Ectodermal cell (in vitro differentiated cells): ENCODE data around the gene CENPH. TPM values are rescaled to one million over a fixed set of nuclear protein-coding genes. Genes with fewer than 3 reads are reported as not detected.
"Not testable (repeated sequence)": the region's sequence is repeated elsewhere in the genome, so short reads cannot be mapped to it uniquely, and the experiment has no call there.

Experiments
- H3K27ac ChIP-seq: 2 replicates; pipeline ENCODE4 v1.7.0; 2013; ENCODE audit warnings: mild to moderate bottlenecking, low read depth, low read length; ENCODE audit not compliant: insufficient read depth, poor library complexity, severe bottlenecking
- H3K27me3 ChIP-seq: 2 replicates; pipeline ENCODE4 v1.7.0; 2013; ENCODE audit warnings: mild to moderate bottlenecking, low read length; ENCODE audit not compliant: insufficient read depth, control insufficient read depth, poor library complexity, severe bottlenecking
- H3K36me3 ChIP-seq: one replicate; pipeline ENCODE4 v1.7.0; 2013; ENCODE audit warnings: low read length; ENCODE audit not compliant: control insufficient read depth, insufficient read depth
- H3K4me1 ChIP-seq: one replicate; pipeline ENCODE4 v1.7.0; 2013; ENCODE audit warnings: low read length; ENCODE audit not compliant: control insufficient read depth, insufficient read depth
- H3K4me3 ChIP-seq: 2 replicates; pipeline ENCODE4 v1.7.0; 2013; ENCODE audit warnings: low read depth, low read length, control low read depth; ENCODE audit not compliant: insufficient read depth
- H3K9me3 ChIP-seq: 2 replicates; pipeline ENCODE4 v1.7.0; 2013; ENCODE audit warnings: mild to moderate bottlenecking, low read length, moderate library complexity; ENCODE audit not compliant: control insufficient read depth
- WGBS, 2 experiments: methylation state at CpG; one replicate each; pipeline ENCODE4 v1.1.7; 2013; ENCODE audit warnings: missing lambda C conversion rate in 2 of 2; 5-methylcytosine and 5-hydroxymethylcytosine counted together
- polyA plus RNA-seq, 4 experiments: library from polyadenylated mRNA; stranded (reverse); fragments of 50-300 nt; gene quantifications; one replicate each; pipeline ENCODE4 v1.2.3, GENCODE V29; 2013

The CENPH gene, protein sequence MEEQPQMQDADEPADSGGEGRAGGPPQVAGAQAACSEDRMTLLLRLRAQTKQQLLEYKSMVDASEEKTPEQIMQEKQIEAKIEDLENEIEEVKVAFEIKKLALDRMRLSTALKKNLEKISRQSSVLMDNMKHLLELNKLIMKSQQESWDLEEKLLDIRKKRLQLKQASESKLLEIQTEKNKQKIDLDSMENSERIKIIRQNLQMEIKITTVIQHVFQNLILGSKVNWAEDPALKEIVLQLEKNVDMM
- 113 TPM for polyA plus RNA-seq (2013, experiment 1 of 4)
- polyA plus RNA-seq (2013, experiment 2 of 4): 102 TPM
- 117 TPM for polyA plus RNA-seq (2013, experiment 3 of 4)
- 129 TPM for polyA plus RNA-seq (2013, experiment 4 of 4)

GRCh38 chr5:69189162-69190086, at the start of gene CENPH:
CENPH (plus strand) TSS chr5:69189583; CDS start chr5:69189635, 52 bp downstream.
- H3K4me1 ChIP-seq: no peaks in the 10 kb centered on the region
- 0 to 1% methylated on average over 55 of the region's 55 CpGs for WGBS, 2 experiments

DNA sequence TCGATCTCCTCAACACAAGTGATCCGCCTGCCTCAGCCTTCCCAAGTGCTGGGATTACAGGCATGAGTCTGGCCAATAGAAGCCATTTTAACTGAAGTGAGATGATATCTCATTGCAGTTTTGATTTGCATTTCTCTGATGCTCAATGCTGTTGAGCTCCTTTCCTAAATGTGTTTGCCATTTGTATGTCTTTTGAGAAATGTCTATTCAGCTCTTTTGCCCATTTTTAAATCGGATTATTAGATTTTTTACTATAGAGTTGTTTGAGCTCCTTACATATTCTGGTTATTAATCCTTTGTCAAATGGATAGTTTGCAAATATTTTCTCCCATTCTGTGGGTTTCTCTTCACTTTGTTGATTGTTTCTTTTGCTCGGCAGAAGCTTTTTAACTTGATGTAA, 49.1 kb upstream of the CENPH start:
- H3K9me3 ChIP-seq, H3K4me1 ChIP-seq, H3K36me3 ChIP-seq, H3K27me3 ChIP-seq, H3K4me3 ChIP-seq, H3K27ac ChIP-seq: not testable (repeated sequence)
- 75 to 97% methylated on average over 3 to 4 of the region's 4 CpGs for WGBS, 2 experiments

More at GRCh38 chr5:69189162-69190086, at the start of gene CENPH:
- Histone ChIP-seq H3K9me3 (no peaks in the 10 kb centered on the region), H3K27ac (peak within 1 kb of the TSS; percentile 95), H3K4me3 (peak within 1 kb of the TSS; percentile 94), H3K27me3 (no peaks in the 10 kb centered on the region), H3K36me3 (peaks cover 7% of the 10 kb centered on the region)

DNA sequence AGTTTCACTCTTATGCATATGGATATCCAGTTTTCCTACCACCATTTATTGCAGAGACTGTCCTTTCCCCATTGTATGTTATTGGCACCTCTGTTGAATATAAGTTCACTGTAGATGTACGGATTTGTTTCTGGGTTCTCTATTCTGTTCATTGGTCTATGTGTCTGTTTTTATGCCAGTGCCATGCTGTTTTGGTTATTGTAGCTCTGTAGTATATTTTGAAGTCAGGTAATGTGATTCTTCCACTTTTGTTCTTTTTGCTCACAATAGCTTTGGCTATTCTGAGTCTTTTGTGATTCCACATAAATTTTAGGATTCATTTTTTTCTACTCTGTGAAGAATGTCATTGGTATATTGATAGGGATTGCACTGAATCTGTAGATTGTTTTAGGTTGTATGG, 48.6 kb upstream of the CENPH start:
- Histone ChIP-seq H3K27ac (no peak overlapping the region), H3K9me3 (no peaks in the 10 kb centered on the region), H3K4me1 (no peaks in the 10 kb centered on the region), H3K4me3 (no peak overlapping the region), H3K27me3 (no peaks in the 10 kb centered on the region), H3K36me3 (no peaks in the 10 kb centered on the region)
- 73 to 95% methylated on average over 1 of the region's 1 CpG for WGBS, 2 experiments

GRCh38 chr5:69148576-69148975, 40.8 kb upstream of the CENPH start:
- H3K27me3 ChIP-seq, H3K36me3 ChIP-seq, H3K4me3 ChIP-seq, H3K4me1 ChIP-seq, H3K9me3 ChIP-seq, H3K27ac ChIP-seq: not testable (repeated sequence)
- WGBS, 2 experiments: 93 to 95% methylated on average over 7 of the region's 7 CpGs

DNA sequence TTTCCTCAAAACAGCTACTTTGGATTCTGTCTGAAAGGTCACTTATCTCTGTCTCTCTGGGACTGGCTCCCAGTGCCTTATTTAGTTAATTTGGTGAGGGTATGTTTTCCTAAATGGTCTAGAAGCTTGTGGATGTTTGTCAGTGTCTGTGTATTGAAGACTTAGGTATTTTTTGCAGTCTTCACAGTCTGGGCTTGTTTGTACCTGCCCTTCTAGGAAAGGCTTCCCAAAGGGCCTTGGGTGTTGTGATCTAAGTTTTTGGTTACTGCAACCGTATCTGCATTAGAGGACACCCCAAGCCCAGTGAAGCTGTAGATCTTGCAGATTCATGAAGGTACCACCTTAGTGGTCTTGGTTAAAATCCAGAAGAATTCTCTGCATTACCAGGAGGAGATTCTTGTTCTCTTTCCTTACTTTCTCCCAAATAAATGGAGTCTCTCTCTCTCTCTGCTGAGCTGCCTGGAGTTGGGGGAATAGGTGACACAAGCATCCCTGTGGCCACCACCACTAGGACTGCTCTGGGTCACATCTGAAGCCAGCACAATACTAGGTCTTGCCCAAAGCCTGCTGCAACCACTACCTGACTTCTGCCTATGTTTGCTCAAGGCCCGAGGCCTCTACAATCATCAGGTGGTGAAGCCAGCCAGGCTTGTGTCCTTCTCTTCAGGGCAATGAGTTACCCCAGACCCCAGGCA, 40.3 kb upstream of the CENPH start:
- H3K4me1 ChIP-seq: no peaks in the 10 kb centered on the region

GRCh38 chr5:69149676-69150010, 39.7 kb upstream of the CENPH start:
- H3K27ac ChIP-seq: no peak overlapping the region
- no peaks in the 10 kb centered on the region for H3K27me3 ChIP-seq
- no peaks in the 10 kb centered on the region for H3K36me3 ChIP-seq
- H3K4me1 ChIP-seq: no peaks in the 10 kb centered on the region
- 91 to 94% methylated on average over 5 of the region's 5 CpGs for WGBS, 2 experiments
- no peak overlapping the region for H3K4me3 ChIP-seq
- H3K9me3 ChIP-seq: no peaks in the 10 kb centered on the region

More for the DNA sequence above, 40.3 kb upstream of the CENPH start:
- no peaks in the 10 kb centered on the region for H3K27me3 ChIP-seq
- H3K4me3 ChIP-seq: no peak overlapping the region
- no peaks in the 10 kb centered on the region for H3K9me3 ChIP-seq
- no peak overlapping the region for H3K27ac ChIP-seq
- 90 to 93% methylated on average over 2 of the region's 2 CpGs for WGBS, 2 experiments
- no peaks in the 10 kb centered on the region for H3K36me3 ChIP-seq

GRCh38 chr5:69152731-69153130, 36.7 kb upstream of the CENPH start:
- H3K27ac ChIP-seq: no peak overlapping the region
- no peaks in the 10 kb centered on the region for H3K27me3 ChIP-seq
- H3K4me3 ChIP-seq: no peak overlapping the region
- H3K4me1 ChIP-seq: no peaks in the 10 kb centered on the region
- no peaks in the 10 kb centered on the region for H3K36me3 ChIP-seq
- H3K9me3 ChIP-seq: no peaks in the 10 kb centered on the region
- WGBS, 2 experiments: 93 to 94% methylated on average over 3 of the region's 3 CpGs

DNA sequence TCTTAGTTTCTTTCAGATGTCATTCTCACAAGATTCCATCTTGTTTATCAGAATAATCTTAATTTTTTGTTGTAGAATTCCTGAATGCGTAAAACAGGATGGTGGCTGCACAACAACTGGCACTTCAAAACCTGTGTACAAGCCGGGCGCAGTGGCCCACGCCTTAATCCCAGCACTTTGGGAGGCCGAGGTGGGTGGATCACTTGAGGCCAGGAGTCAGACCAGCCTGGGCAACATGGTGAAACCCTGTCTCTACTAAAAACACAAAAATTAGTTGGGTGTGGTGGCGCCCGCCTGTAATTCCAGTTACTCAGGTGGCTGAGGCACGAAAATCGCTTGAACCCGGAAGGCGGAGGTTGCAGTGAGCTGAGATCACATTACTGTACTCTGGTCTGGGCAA, 32.9 kb upstream of the CENPH start:
- WGBS, 2 experiments: 94 to 97% methylated on average over 11 of the region's 11 CpGs
- no peaks in the 10 kb centered on the region for H3K4me1 ChIP-seq

GRCh38 chr5:69158039-69158438, 31.3 kb upstream of the CENPH start:
- no peaks in the 10 kb centered on the region for H3K9me3 ChIP-seq
- no peaks in the 10 kb centered on the region for H3K27me3 ChIP-seq
- H3K4me3 ChIP-seq: no peak overlapping the region
- no peak overlapping the region for H3K27ac ChIP-seq
- WGBS, 2 experiments: 89 to 93% methylated on average over 3 of the region's 3 CpGs
- no peaks in the 10 kb centered on the region for H3K4me1 ChIP-seq
- H3K36me3 ChIP-seq: no peaks in the 10 kb centered on the region

More for the DNA sequence above, 32.9 kb upstream of the CENPH start:
- H3K36me3 ChIP-seq: no peaks in the 10 kb centered on the region
- no peak overlapping the region for H3K27ac ChIP-seq
- no peaks in the 10 kb centered on the region for H3K27me3 ChIP-seq
- no peaks in the 10 kb centered on the region for H3K9me3 ChIP-seq
- no peak overlapping the region for H3K4me3 ChIP-seq

GRCh38 chr5:69160651-69161050, 28.7 kb upstream of the CENPH start:
- H3K27me3 ChIP-seq: no peaks in the 10 kb centered on the region
- H3K9me3 ChIP-seq: no peaks in the 10 kb centered on the region
- H3K4me3 ChIP-seq: no peak overlapping the region
- no peak overlapping the region for H3K27ac ChIP-seq
- H3K36me3 ChIP-seq: no peaks in the 10 kb centered on the region
- 79 to 81% methylated on average over 16 of the region's 16 CpGs for WGBS, 2 experiments
- no peaks in the 10 kb centered on the region for H3K4me1 ChIP-seq
